GDM1 (cell line): Measurements from ENCODE around the gene ZNF101.
"Not testable (repeated sequence)": the region's sequence is repeated elsewhere in the genome, so short reads cannot be mapped to it uniquely, and the experiment has no call there.

Experiments used
- DNase-seq: peaks from one replicate; lab custom pipeline; 2025; lab: John Stamatoyannopoulos, UW

Gene ZNF101

DNA sequence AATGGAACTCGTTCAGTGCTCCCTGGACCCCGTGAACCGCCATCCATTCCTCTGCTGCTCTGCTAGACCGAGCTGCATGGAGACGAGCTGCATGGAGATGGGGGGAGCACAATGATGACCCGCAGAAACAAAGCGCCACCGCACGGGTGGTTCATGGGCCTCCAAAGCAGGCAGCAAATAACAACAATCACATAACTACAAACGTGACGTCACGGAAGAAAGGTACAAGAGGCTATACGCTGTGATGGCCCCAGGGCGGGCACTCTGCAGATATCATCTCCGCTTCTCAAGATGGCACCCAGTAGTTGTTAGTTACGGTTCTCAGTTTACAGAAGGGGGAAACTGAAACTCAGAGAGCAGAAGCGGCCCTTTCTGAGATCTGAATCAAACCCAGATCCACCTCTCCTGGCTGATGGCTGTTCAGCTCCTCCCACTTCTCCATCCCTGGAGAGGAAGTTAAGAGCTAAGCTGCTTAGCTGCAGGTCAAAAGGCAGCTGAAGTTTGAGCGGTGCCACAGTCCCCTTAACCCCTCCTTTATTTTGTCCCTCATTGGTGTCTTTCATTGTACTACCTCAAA, 6.9 kb upstream of the ZNF101 start:
- DNase-seq = peak; percentile 9

DNA sequence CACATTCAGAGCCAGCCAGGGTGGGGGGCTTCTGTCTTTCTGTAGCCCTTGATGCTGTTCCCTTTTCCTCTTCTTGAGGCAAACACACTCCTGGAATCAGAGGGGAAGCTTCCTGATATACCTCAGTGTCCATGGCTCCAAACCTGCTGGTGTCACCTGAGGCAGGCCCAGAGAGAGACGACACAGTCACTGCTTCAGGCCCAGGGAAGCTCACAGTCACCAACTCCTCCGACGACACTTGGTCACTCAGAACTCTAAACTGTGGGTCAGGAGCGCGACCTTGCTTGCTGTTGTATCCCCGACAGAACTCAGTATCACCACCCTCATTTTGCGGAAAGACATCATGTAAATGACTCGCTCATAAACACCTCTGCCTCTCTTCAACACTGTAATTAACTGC, 6.3 kb upstream of the ZNF101 start:
- no peak for DNase-seq

GRCh38 chr19:19662871-19663255, 5.8 kb upstream of the ZNF101 start:
- no peak for DNase-seq

- peak; percentile 97 for DNase-seq
Observed at GRCh38 chr19:19663256-19664120, 5.2 kb upstream of the ZNF101 start, which contains the start of gene ATP13A1. ATP13A1 (minus strand) TSS chr19:19663676; CDS start chr19:19663666, 10 bp downstream.

- not testable (repeated sequence) for DNase-seq
Observed at GRCh38 chr19:19665420-19665948, 3.2 kb upstream of the ZNF101 start.

GRCh38 chr19:19670070-19670551, 1.5 kb downstream of the ZNF101 start:
- no peak for DNase-seq

DNA sequence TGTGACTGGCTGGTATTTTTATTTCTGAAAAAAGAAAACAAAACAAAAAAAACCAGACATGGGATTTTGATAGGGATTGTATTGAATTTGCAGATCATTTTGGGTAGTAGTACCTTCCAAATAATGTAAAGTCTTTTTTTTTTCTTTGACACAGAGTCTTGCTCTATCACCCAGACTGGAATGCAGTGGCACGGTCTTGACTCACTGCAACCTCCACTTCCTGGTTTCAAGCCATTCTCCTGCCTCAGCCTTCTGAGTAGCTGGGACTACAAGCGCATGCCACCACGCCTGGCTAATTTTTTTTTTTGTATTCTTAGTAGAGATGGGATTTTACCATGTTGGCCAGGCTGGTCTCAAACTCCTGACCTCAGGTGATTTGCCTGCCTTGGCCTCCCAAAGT, 4.2 kb downstream of the ZNF101 start:
- DNase-seq = no peak

- no peak for DNase-seq
Observed at GRCh38 chr19:19674315-19674714, 5.7 kb downstream of the ZNF101 start.

DNA sequence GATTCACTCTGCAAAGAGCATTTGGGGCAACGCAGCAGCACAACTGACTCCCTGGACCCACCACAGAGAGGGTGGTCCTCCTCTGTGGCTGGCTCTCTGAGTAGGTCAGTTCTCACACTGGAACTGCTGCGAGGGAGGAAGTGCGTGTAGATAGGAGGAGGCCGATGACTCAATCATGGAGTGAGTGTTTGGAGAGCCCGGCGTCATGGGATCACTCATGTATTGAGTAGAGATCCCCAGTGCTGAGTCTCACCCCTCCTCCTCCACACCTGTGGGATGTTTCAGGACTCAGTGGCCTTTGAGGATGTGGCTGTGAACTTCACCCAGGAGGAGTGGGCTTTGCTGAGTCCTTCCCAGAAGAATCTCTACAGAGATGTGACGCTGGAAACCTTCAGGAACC, 8.9 kb downstream of the ZNF101 start:
- no peak for DNase-seq

GRCh38 chr19:19679176-19680073, 10.8 kb downstream of the ZNF101 start:
- DNase-seq = no peak

DNA sequence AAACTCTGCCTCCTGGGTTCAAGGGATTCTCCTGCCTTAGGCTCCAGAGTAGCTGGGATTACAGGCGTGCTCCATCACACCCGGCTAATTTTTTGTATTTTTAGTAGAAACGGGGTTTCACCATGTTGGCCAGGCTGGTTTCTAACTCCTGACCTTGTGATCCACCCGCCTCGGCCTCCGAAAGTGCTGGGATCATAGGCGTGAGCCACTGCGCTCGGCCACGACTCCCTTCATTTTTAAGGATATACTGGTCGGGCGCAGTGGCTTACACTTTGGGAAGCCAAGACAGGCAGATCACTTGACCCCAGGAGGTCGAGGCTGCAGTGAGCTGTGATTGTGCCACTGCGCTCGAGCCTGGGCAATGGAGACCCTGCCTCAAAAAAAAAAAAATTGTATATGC, 17.5 kb downstream of the ZNF101 start:
- not testable (repeated sequence) for DNase-seq

DNA sequence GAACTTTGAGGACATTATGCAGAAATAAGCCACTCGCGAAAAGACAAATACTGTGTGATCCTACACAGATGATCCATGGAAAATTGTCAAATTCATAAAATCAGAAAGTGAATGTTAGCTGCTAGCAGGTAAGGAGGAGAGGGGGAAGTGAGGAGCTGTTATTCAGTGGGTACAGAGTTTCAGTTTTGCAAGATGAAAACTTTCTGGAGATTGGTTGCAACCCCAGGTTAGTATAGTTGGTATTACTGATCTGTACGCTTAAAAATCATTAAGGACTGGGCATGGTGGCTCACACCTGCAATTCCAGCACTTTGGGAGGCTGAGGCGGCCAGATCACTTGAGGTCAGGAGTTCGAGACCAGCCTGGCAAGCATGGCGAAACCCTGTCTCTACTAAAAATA, 17.9 kb downstream of the ZNF101 start:
- DNase-seq = no peak

- no peak for DNase-seq
Observed at GRCh38 chr19:19687090-19687489, 18.5 kb downstream of the ZNF101 start.

GRCh38 chr19:19689023-19689422, 20.4 kb downstream of the ZNF101 start:
- not testable (repeated sequence) for DNase-seq

- no peak for DNase-seq
Observed at GRCh38 chr19:19691683-19692082, 23.0 kb downstream of the ZNF101 start.

- no peak for DNase-seq
Observed at GRCh38 chr19:19696386-19696785, 27.7 kb downstream of the ZNF101 start.

DNA sequence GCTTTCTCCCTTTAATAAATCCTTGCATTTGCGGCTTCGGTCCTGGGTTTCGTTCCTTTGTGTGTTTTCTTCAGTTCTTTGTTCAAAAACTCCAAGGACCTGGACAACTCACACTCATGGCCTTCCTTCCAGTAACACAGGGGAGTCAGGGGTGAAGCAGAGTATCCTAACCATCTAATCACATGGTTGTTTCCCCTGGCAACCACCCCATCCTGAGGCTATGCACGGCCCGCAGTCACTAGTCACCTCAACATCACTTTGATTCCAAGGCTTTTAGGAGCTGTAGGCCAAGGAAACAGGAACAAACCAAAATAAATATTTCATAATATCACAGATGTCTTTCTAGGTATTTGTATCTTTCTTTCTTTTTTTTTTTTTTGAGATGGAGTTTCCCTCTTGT, 28.9 kb downstream of the ZNF101 start:
- DNase-seq = no peak

DNA sequence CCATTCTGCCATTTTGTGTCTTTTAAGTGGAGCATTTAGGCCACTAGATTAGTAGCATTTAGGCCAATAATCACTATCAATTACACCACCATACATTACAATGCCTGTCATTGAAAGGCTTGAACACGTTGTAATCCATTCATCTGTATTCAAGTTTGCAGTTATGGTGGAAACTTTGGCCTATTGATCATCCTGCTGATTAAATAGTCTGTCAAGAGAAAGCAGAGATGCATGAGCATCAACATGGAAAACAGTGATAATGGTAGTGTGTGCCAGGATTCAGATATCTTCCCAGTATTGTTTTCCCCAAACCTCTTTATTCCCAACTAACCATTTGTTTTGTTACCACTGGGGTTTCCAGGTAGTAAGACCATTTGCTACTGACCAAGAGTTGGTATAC, 31.9 kb downstream of the ZNF101 start:
- not testable (repeated sequence) for DNase-seq

DNA sequence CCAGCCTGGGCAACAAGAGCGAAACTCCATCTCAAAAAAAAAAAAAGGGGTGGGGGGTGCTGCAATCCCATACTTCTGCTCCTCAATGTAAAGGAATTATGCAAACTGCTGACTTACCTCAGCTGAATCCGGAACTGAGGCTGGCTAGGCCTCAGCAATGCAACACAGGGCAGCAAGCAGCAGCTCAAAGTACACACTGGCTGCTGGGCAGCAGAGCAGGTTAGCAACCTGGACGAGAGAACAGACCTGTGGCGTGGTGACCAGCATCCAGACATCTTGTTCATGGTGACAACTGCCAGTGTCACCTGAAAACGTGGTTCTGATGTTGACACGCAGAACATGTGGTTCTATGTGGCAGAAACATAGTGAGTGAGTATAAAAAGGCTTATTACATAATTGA, 36.2 kb downstream of the ZNF101 start:
- DNase-seq = no peak

GRCh38 chr19:19710506-19710905, 41.9 kb downstream of the ZNF101 start:
- no peak for DNase-seq

GRCh38 chr19:19711306-19711933, 42.8 kb downstream of the ZNF101 start:
- DNase-seq = no peak
